OCI-M1 (cell line): Measurements from ENCODE around the gene OCA2.
A peak's percentile ranks its signal among the peaks of the same experiment; 100 is the strongest.

ENCODE experiments used
- DNase-seq: peaks from one replicate; lab custom pipeline; 2025; lab: John Stamatoyannopoulos, UW

OCA2 gene

DNA sequence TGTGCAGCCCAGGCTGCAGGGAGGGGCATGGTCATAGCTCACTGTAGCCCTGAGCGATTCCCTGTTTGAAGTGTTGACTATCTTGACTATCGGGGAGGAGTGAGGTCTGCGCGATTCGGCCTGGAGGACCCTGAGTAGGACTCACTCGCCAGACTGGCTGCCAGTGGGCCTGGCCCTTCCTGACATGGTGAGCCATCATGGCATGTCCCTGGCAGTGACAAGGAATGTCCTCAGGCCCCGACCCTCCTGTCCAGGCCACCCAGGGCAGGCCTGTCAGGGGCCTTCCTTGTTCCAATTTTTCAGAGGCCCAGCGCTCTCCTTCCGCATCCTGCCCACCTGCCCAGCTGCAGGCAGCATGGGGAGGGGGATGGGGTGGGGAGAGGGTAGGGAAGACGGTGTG lies 5.2 kb upstream of the OCA2 start:
- no peak for DNase-seq

DNA sequence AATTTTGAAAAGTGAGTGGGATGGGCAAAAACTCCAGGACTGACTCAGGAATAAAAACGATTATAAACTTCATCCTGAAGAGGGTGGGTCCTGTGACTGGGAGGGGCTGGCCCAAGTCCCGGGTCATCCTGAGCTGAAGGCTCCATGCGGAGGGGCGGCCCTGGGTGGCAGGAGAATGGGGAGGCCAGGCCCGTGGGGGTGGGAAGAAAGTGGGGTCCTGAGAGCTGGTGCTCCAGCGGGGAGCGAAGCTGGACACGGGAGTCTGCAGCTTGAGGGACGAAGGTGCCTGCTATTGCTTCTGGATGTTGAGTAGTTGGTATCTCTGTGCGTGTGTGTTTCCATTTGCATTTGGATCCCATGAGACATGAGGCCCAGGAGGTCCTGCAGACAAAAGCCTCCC lies 4.7 kb upstream of the OCA2 start:
- DNase-seq = no peak

DNA sequence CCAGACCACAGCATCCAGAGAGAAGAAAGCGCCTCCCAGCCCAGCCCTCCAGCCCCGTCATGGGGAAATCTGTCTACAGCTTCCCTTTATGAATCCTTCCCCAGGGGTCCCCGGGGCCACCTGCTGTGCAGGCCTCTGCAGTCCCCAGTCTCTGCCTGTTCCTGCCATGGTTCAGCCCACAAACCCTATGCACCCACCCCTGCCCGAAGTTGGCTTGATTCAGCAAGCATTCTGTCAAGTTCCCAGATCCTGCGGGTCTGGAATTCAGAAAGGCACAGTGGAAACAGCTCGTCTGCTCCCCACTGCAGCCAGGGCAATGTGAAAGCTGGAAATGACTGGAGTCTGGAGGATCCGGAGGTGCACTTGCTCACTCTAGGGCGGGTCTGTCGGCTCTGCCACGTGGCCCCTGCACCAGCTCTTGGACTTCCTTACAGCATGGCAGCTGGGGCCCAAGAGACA lies 2.9 kb upstream of the OCA2 start:
- DNase-seq = no peak

DNA sequence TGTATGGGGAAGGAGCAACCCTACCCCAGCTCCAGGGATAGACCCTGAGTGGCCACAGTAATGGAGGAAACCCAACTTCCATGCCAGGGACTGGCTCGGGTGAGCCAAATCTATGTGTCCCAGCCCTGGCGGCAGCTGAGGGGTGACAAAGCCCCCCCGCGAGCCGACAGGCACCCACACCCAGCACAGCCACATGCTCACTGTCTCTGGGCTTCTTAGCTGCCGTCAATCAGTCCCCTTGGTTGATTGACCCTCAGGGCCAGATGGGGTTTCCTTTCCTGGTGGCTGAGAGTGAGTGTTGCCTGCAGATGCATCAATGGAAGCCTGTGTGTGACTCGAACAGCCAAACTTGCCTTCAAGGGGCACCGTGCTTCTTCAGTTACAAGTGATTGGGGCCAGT lies 2.1 kb upstream of the OCA2 start:
- DNase-seq = no peak

DNA sequence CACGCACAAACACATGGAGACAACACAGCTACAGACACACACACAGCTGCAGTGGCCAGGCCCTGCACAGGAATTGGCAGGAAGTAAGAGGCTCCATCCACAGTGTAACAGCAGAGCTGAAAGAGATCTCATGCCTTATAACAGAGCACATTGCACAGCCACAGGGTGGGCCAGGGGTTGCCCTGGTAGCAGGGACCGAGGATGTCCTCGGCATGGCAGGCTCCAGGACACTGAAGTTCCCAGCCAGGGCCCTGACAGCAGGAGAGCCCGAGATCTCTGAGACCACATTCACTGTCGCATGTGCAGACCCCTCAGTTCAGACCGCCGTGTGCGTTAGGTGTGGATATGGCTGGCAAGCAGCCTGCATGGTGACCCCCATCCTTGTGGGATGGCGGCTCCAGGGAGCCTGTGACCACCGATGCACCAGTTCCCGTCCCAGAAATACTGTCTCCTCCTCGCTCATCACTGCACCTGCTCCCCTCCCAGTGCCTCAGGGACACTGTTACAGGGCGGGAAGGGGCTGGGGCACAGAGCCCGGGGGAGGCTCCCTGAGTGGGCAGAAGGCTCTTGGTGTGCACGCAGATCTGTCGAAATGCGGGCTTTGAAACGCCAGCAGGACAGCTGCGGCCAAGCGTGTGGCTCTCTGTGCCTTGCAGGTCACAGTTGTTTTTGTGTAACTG lies 1.5 kb upstream of the OCA2 start:
- no peak for DNase-seq

DNA sequence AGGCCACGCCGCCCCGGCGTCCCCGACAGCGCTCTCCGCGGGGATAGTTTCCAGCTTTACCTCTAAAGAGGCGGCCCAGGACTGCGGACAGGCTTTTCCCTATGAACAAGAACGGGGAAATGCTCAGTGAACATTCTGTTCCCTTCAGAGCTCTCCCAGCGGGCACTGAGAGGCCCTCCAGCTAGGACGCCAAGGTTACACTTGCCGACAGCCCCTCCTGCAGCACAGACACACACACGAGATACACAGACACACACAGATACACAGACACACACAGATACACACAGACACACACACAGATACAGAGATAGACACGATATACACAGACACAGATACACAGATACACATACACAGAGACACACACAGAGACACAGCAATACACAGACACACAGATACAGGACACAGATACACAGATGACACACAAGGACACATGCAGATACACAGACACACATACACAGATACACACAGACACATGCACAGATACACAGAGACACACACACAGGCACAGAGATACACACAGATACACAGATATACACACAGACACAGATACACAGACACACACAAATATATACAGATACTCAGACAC lies 533 bp upstream of the OCA2 start:
- no peak for DNase-seq

DNA sequence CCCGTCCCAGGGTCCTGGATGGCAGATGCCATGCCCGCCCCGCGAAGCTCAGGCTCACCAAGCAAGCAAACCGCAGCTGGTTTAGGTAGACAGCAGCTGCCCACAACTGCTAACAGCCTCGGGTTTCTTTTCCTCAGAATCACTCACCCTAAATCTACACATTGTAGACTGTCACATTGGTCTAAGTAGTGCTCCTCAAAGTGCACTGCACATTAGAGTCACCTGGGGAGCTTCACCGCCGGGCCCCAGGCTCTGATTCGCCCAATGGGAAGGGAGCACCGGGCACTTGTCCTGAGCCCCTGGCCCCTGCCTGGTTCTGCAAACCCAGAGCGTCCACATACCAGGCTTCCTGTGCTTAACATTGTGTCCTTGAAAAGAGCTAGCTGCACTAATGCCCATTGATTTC lies 752 bp downstream of the OCA2 start:
- no peak for DNase-seq

DNA sequence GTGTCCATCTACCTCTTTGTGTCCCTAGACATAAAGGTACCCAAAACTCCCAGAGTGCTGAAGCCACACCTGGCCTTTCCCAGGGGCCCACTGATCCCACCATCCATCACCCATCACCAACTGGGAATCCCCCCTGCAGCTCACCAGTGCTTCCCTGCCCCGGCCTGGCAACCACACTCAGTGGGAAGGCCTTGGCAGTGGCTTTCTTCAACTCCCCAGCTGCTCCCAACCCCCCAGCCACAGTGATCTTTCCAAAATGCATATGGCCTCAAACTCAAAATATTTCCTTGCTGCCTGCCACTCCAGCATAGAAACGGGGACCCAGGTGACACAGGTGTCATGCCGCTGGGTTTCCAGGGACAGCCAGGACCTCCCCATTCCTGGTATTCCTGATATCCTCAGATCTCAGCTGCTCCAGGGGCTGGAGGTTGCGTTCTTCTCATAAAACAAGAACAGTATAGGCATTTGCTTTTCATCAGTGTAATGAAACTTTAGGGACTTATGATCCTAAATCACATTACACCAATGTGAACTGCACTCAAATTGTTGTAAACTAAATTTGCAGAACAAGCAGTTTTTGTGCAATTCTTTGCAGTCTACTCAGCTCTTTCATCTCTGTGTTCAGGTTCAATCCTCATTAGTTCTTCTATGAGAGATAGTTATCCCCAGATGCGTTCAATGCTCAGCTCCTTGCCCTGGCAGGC lies 1.3 kb downstream of the OCA2 start:
- DNase-seq = no peak

DNA sequence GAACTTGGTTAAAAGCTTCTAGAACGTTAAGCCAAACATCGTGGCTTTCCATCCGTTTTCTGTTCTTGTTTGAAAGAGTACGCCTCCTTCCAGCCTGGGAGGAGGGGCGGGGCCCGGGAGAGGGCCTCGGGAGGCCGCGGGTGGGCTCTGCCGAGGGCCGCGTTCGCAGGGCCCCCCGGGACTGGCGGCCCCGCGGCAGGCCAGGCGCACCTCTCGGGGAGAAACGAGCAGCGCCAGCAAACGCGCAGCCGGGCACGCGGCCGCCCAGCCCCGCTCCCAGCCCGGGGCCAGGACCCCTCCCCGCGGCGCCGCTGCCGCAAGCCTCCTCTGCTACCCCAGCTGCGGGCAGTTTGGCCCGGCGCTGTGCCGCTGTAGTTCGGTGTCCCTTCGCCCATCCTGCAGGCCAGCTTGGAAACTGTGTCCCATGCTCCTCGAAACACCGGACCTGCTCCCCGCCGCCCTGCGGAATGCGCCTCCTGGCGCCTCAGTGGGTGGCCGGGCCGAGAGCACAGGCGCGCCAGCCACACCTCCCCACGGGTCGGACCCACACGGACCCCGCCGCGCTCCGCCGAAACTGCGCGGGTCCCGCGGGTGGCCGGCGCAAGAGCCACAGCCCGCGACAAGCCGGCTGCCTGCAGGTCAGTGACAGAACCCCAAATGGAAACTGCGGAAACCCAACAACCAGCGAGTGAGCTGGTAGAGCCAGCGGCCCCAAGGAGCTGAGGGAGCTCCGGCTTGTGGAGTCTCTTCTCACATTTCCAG lies 2.3 kb downstream of the OCA2 start:
- no peak for DNase-seq

DNA sequence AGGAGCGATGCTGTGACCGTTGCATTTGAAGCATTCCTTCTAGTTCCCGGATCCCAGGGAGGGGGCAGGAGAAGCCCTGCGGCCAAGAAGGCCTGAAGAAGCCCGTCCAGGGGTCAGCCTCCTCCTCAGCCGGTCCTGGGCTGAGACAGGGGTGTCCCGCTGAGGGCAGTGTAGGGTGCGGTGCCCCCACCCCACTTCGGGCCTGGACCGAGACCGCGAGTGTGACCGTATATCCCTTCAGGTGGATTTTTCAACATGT lies 2.8 kb downstream of the OCA2 start:
- no peak for DNase-seq

DNA sequence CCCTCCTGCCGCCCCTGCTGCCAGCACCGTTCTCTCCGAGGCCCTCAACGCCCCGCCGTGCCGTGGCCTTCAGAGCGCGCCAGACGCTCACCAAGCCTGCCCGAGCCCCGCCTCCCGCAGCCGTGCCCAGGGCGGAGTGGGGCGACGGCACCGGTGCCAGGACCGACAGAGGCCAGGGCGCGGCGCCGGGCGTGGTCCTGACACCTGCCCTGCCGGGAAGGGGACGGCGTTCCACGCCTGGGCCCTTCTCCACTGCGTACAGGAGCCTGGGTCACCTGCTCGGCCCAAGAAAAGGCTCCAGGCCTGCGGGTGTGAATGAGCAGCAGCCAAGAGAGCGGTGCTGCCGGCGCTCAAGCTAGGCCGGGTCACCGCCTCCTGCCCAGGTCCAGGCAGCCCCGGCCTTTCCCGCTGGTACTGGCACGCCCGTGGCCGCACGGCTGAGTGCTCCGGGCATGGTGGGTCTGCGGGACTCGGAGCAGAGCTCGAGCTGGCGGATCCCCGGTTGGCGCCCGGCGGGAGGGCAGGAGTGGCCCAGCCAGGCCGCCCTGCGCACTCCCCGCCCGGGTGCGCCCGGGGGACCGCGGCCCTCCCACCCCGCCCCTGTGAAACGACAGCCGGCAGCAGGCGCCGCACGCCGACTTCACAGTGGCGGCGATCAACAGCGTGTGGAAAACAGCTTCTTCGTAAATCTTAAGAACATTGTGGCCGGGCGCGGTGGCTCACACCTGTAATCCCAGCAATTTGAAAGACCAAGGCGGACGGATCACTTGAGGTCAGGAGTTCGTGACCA lies 4.2 kb downstream of the OCA2 start:
- DNase-seq = no peak

DNA sequence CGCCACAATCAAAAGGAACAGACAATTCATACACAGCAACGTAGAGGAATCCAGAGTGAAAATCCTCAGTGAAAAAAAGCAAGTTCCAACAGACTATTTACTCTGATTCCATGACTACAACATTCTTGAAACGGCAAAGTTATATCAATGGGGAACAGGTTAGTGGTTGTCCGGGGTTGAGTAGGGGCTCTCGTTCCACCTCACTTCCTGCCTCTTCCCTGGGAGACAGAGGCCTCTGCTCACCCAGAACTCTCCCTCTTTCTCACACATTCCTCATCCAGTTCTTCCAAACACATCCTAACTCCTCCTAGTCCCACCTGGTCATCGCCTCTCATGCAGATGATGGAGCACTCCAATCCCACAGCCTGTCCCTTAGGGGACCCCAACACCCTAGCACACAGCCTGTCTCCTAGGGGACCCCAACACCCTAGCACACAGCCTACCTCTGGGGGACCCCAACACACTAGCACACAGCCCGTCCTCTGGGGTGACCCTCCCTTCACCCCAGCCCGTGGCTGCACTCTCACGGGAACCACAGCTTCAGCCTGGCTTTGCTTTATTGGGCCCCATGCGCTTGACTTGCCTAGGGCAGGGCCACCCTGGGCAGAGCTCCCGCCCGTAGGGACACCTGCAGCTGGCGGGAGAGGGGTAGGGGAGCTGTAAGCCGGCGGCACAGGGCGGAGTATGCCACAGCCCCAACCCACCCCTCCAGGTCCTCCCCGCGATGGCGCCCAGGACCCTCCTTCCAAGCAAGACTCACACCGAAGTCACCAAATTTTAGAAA lies 5.2 kb downstream of the OCA2 start:
- DNase-seq = no peak

DNA sequence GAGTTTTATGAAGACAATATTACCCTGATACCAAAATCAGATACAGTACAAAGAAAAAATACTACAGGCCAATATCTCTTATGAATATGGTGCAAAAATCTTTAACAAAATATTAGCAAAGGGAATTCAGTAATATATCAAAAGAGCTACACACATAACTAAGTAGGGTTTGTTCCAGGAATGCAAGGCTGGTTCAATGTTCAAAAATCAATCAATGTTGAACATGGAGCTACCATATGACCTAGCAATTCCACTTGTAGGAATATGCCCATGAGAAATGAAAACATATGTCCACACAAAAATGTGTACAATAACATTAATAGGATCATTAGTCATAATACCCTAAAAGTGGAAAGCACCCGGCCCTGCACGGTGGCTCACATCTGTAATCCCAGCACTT lies 7.8 kb downstream of the OCA2 start:
- DNase-seq = no peak

DNA sequence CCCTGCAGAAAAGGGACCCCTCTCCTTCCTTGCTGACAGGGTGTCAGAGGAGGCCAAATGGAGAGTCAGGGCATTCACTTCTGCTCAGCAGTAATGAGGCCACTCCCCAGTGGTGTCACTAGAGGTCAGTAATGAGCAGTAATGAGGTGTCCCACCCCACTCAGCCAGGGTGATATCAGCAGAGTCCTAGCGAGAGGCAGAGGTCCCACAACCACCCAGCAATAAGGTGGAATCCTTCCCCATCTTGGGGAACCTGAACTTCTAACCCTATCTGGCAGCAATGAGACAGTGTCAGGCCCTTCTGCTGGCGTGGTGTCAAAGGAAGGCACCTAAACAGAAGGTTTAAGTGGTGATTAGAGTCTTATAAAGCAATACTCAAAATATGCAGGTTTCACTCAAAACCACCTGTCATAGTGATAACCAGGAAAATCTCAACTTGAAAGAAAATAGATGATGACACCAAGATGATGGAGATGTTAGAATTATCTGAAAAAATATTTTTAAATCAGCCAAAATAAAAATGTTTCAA lies 12.9 kb downstream of the OCA2 start:
- DNase-seq = peak; percentile 84

DNA sequence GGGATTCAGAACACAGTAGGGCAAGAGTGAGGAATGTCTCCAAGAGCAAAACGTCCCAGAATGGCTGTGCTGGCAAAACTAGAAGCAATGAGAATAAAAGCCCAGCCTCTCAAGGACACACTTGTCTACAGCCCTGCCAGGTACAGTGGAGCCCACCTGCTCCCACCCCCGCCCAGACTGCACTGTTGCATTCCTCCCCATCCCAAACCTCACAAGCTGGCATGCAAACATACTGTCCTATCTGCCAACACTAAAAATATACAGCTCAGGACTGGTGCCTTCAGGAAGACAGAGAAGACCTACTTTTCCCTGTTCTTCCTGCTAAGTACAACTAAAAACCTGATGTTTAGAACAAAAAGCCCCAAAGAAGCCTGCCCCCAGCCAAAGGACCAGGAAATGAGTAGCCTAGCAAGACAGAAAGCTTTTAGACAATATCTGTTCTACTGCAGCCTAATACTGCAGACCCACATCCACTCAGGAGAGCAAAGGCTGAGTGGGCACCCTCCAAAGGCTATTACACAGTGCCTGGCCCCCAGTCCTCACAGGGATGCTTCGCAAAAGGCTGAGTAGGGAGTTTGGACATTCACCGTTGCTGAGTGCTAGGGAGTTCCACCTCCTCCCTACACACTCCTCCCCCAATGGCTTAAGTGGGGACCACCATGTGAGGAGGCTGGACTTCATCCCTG lies 13.5 kb downstream of the OCA2 start:
- DNase-seq = no peak

DNA sequence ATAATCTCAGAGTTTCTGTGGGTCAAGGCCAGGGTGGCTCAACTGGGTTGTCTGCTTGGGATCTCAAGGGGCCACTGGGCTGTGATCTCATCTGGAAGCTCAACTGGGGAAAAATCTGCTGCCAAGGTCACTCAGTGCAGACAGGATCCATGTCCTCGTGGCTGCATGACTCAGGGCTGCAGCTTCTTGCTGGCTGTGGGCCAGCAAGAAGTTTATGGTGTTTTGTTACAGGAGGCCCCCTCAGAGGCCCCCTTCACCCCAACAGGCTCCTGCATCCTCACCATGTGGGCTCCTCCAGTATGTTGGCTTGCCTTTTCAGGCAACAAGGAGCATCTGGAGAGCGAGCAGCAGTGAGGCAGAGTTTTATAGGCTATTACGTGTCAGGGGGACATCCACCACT lies 14.6 kb downstream of the OCA2 start:
- DNase-seq = no peak

DNA sequence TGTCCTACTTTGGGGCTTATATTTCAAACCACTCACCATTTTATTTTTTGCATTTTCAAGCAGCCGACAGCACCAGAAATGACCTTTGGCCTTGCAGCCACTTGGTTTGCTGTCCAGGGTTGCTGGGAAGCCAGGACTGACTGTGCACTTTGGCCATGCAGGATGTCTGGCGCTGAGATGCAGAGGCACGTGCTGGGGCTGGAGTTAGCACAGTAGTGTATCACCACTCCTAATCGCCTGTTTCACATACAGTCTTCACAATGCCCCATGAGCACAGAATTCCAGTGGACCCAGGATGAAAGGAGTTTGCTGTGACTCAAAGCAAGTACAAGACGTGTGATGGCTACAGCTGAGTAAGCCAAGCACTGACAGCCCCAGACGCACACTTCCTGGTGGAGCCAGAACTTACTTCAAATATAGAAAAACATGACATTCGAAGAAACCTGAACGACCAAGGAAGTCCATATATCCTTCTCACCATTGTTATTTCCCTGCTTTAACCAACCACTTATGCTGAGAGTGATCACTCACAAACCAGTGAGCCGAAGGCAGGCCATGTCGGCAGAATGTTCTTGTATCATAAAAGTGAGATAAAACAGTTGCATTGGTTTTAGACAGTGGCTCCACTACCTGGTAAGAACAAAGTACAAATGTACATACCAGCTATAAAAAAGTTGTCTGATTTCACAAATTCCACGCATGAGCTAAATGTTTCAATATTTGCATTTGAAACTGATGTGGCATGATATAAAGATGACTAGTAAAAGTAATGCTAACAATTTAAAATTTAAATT lies 16.0 kb downstream of the OCA2 start:
- DNase-seq = no peak

DNA sequence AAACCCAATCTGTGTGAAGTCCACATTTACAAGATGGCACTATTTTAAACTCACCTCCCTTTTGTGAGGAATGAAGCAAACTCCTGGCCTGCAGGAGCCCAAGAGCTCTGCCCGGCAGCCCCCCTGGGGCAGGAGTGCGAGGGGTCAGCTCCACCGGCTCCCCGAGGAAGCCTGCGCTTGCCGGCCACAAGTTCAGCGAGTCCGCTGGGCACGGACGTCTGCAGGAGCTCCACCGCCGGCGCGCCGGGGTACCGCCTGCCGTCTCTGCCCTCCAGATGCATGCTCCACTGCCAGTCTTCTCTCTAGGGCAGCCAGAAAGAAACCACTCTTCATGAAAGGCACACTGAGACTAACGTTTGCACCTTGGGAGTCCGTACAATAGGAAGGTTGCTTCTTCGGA lies 17.5 kb downstream of the OCA2 start:
- no peak for DNase-seq

DNA sequence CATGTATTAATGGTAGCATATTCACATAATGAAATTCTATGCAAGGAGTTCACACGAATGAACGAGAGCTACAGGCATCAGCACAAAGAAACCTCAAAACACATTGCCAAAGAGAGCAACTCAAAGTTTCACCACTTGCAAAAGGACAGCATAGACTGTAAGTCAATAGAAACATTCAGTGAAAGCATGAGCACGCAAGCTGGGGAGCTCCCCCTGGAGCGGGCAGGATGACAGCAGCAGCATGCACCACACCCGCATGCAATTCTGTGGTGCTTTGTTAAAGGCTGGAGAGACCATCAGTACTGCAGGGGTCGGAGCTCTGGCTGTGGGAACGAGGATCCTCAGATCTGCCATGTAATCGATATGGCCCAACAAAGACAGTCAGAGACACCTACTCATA lies 18.7 kb downstream of the OCA2 start:
- no peak for DNase-seq
